SK-N-SH treated with all-trans-retinoic acid at 6 μM for 48 hours (cell line): ENCODE measurements around the gene LRRC4C.

Experiments used
- ATAC-seq: fragments of 200-7000 bp; cut with Tn5 transposase; 3 replicates; pipeline ENCODE4 v1.9.1; 2020; ENCODE audit warnings: mild to moderate bottlenecking, moderate library complexity
- ARNTL ChIP-seq: fragments of 450-650 bp; formaldehyde crosslinking; IDR thresholded peaks from 2 replicates; pipeline ENCODE4 v1.5.0; 2020; ENCODE audit warnings: low read depth, mild to moderate bottlenecking, moderate library complexity, borderline replicate concordance
- CSDC2 ChIP-seq: fragments of 250-450 bp; sonication (Bioruptor Pico); IDR thresholded peaks from 2 replicates; pipeline ENCODE4 v1.5.0; 2020; ENCODE audit warnings: mild to moderate bottlenecking, moderate library complexity
- ISL1 ChIP-seq: fragments of 250-450 bp; sonication (Bioruptor Pico); IDR thresholded peaks from 2 replicates; pipeline ENCODE4 v2.1.2; 2022; ENCODE audit warnings: mild to moderate bottlenecking, moderate library complexity
- OSR1 ChIP-seq: fragments of 250-450 bp; sonication (Bioruptor Pico); IDR thresholded peaks from 2 replicates; pipeline ENCODE4 v1.8.0; 2022; ENCODE audit warnings: moderate library complexity, mild to moderate bottlenecking, inconsistent platforms
- PPARA ChIP-seq: fragments of 250-450 bp; sonication (Bioruptor Pico); IDR thresholded peaks from 2 replicates; pipeline ENCODE4 v1.5.0; 2020; ENCODE audit warnings: mild to moderate bottlenecking, borderline replicate concordance
- RARB ChIP-seq: fragments of 250-450 bp; sonication (Bioruptor Pico); IDR thresholded peaks from 2 replicates; pipeline ENCODE4 v1.8.0; 2021; ENCODE audit warnings: mild to moderate bottlenecking, moderate library complexity
- SNAI2 ChIP-seq: fragments of 250-450 bp; sonication (Bioruptor Pico); IDR thresholded peaks from 2 replicates; pipeline ENCODE4 v1.5.0; 2020; ENCODE audit warnings: mild to moderate bottlenecking, moderate library complexity
- TCF4 ChIP-seq: fragments of 250-450 bp; sonication (Bioruptor Pico); IDR thresholded peaks from 2 replicates; pipeline ENCODE4 v1.8.0; 2021; ENCODE audit warnings: mild to moderate bottlenecking, moderate library complexity, borderline replicate concordance
- TOX ChIP-seq: fragments of 250-450 bp; sonication (Bioruptor Pico); IDR thresholded peaks from 2 replicates; pipeline ENCODE4 v1.8.0; 2021; ENCODE audit warnings: mild to moderate bottlenecking, moderate library complexity, borderline replicate concordance
- ZFP3 ChIP-seq: fragments of 250-450 bp; sonication (Bioruptor Pico); IDR thresholded peaks from 2 replicates; pipeline ENCODE4 v1.5.0; 2020; ENCODE audit warnings: mild to moderate bottlenecking, moderate library complexity
- ZNF565 ChIP-seq: fragments of 450-650 bp; formaldehyde crosslinking; conservative IDR thresholded peaks from 2 replicates; pipeline ENCODE4 v1.5.0; 2020; ENCODE audit warnings: low read depth, mild to moderate bottlenecking, moderate library complexity
- ZNF70 ChIP-seq: fragments of 450-650 bp; formaldehyde crosslinking; IDR thresholded peaks from 2 replicates; pipeline ENCODE4 v1.5.0; 2020; ENCODE audit warnings: mild to moderate bottlenecking, moderate library complexity
- TF ChIP-seq, protein P1 (sequence below): fragments of 250-450 bp; sonication (Bioruptor Pico); IDR thresholded peaks from 2 replicates; pipeline ENCODE4 v1.8.0; 2021; ENCODE audit warnings: low read depth, mild to moderate bottlenecking, moderate library complexity, borderline replicate concordance
- TF ChIP-seq, protein P2 (sequence below): fragments of 250-450 bp; sonication (Bioruptor Pico); IDR thresholded peaks from 2 replicates; pipeline ENCODE4 v1.5.1; 2020; ENCODE audit warnings: low read depth, mild to moderate bottlenecking, moderate library complexity
- TF ChIP-seq, protein P3 (sequence below): fragments of 250-450 bp; sonication (Bioruptor Pico); IDR thresholded peaks from 2 replicates; pipeline ENCODE4 v1.5.1; 2021; ENCODE audit warnings: mild to moderate bottlenecking, moderate library complexity
- TF ChIP-seq, protein P4 (sequence below): fragments of 250-450 bp; sonication (Bioruptor Pico); IDR thresholded peaks from 2 replicates; pipeline ENCODE4 v1.8.0; 2020; ENCODE audit warnings: mild to moderate bottlenecking, moderate library complexity, borderline replicate concordance
- TF ChIP-seq, protein P5 (sequence below): fragments of 250-450 bp; sonication (Bioruptor Pico); IDR thresholded peaks from 2 replicates; pipeline ENCODE4 v1.5.0; 2020; ENCODE audit warnings: mild to moderate bottlenecking, moderate library complexity

Gene LRRC4C

DNA sequence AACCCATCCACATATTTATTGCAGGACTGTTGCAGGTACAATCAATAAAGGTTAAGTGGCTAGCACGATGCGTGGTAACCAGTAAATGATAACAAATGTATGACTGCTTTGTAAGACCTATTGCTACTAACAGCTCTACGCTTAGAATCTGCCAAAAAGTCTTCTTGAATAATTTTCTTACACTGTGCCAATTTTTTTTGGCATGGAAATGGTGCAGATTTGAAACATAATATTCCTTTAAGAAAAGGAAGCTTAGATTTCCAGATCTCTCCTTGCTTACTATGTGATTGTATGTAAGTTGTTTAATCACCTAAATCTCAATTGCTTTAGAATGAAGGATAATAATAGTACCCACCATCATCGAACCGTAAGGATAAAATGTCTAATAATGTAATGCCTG, 192.0 kb downstream of the LRRC4C start:
- TF ChIP-seq, protein P1, sequence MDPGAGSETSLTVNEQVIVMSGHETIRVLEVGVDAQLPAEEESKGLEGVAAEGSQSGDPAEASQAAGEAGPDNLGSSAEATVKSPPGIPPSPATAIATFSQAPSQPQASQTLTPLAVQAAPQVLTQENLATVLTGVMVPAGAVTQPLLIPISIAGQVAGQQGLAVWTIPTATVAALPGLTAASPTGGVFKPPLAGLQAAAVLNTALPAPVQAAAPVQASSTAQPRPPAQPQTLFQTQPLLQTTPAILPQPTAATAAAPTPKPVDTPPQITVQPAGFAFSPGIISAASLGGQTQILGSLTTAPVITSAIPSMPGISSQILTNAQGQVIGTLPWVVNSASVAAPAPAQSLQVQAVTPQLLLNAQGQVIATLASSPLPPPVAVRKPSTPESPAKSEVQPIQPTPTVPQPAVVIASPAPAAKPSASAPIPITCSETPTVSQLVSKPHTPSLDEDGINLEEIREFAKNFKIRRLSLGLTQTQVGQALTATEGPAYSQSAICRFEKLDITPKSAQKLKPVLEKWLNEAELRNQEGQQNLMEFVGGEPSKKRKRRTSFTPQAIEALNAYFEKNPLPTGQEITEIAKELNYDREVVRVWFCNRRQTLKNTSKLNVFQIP, result no peak
- TF ChIP-seq ZFP3 (CRISPR knock-in tag) (no peak), CSDC2 (CRISPR knock-in tag) (no peak), ARNTL (CRISPR knock-in tag) (no peak)
- TF ChIP-seq, protein P2, sequence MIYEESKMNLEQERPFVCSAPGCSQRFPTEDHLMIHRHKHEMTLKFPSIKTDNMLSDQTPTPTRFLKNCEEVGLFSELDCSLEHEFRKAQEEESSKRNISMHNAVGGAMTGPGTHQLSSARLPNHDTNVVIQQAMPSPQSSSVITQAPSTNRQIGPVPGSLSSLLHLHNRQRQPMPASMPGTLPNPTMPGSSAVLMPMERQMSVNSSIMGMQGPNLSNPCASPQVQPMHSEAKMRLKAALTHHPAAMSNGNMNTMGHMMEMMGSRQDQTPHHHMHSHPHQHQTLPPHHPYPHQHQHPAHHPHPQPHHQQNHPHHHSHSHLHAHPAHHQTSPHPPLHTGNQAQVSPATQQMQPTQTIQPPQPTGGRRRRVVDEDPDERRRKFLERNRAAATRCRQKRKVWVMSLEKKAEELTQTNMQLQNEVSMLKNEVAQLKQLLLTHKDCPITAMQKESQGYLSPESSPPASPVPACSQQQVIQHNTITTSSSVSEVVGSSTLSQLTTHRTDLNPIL, result no peak
- ATAC-seq, result no peak

DNA sequence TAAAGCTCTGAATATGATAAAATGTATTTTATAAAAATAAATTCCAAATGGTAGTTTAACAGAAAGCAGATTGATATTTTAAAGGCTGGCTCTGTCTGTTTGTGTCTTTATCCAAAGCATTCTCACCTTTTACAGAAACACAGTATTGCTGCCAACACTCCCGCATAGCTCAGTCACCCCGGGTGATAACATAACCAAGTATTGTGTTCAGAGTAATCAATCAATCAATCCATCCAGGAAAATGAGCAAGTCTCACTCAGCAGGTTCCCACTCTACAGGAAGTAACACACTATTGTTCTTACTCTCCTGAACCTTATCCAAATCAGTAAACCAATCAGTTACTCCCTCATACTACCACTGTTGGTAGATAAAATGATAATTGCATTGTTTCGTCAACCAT, 203.4 kb downstream of the LRRC4C start:
- ATAC-seq, result no peak
- TF ChIP-seq, protein P1, result no peak
- TF ChIP-seq CSDC2 (CRISPR knock-in tag) (no peak), ZFP3 (CRISPR knock-in tag) (no peak), TCF4 (CRISPR knock-in tag) (no peak)
- TF ChIP-seq, protein P2, result no peak

DNA sequence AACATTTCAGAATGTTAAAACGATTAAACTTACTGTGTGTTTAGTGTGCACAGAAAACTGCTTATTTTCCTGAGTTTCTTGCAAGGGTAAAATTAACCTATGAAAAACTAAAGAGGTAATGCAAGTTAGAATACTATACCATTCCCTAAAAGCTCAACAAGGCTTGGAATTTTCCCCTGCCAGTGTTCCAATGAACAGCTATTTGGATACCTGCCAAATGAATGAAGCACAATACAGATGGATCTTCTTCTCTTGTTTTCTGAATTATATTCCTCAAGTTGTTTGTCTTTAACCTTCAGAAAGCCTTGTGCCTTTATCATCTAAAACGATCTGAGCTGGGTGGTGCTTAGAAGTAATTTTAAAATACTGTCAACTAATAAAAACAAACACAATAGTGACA, 204.5 kb downstream of the LRRC4C start:
- ATAC-seq, result no peak
- TF ChIP-seq ARNTL (CRISPR knock-in tag), result no peak
- TF ChIP-seq, protein P3, sequence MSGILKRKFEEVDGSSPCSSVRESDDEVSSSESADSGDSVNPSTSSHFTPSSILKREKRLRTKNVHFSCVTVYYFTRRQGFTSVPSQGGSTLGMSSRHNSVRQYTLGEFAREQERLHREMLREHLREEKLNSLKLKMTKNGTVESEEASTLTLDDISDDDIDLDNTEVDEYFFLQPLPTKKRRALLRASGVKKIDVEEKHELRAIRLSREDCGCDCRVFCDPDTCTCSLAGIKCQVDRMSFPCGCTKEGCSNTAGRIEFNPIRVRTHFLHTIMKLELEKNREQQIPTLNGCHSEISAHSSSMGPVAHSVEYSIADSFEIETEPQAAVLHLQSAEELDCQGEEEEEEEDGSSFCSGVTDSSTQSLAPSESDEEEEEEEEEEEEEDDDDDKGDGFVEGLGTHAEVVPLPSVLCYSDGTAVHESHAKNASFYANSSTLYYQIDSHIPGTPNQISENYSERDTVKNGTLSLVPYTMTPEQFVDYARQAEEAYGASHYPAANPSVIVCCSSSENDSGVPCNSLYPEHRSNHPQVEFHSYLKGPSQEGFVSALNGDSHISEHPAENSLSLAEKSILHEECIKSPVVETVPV (CRISPR knock-in tag), result no peak
- no peak for TF ChIP-seq ISL1
- TF ChIP-seq RARB, result no peak
- TF ChIP-seq TOX (CRISPR knock-in tag), result no peak
- TF ChIP-seq, protein P2, result no peak
- TF ChIP-seq, protein P4, sequence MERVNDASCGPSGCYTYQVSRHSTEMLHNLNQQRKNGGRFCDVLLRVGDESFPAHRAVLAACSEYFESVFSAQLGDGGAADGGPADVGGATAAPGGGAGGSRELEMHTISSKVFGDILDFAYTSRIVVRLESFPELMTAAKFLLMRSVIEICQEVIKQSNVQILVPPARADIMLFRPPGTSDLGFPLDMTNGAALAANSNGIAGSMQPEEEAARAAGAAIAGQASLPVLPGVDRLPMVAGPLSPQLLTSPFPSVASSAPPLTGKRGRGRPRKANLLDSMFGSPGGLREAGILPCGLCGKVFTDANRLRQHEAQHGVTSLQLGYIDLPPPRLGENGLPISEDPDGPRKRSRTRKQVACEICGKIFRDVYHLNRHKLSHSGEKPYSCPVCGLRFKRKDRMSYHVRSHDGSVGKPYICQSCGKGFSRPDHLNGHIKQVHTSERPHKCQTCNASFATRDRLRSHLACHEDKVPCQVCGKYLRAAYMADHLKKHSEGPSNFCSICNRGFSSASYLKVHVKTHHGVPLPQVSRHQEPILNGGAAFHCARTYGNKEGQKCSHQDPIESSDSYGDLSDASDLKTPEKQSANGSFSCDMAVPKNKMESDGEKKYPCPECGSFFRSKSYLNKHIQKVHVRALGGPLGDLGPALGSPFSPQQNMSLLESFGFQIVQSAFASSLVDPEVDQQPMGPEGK, result no peak
- TF ChIP-seq ZNF70 (CRISPR knock-in tag), result no peak
- TF ChIP-seq PPARA (CRISPR knock-in tag), result no peak

DNA sequence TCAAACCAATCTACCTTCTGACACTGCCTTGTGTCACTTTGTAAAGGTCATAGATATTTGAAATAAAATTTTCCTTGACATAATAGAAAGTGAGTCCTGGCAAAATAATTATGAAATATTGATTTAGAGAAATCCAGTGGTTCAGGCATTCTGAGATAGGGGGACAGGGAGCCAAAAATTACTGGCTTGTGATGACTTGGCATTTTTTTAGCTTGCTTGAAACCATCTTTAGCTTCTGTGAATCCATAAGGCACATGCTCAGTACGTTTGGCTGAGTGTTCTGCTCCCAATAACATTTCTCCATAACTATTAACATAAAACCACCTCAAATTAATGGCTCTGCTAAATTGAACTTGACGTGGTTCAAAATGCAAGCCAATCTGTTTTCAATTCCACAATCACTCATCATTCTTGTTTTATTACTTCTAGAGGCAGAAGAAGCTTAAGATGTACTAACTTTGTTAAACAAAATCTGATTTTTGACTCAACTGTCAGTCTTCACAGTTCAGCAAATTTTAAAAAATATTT, 209.0 kb downstream of the LRRC4C start:
- no peak for ATAC-seq
- TF ChIP-seq, protein P5, sequence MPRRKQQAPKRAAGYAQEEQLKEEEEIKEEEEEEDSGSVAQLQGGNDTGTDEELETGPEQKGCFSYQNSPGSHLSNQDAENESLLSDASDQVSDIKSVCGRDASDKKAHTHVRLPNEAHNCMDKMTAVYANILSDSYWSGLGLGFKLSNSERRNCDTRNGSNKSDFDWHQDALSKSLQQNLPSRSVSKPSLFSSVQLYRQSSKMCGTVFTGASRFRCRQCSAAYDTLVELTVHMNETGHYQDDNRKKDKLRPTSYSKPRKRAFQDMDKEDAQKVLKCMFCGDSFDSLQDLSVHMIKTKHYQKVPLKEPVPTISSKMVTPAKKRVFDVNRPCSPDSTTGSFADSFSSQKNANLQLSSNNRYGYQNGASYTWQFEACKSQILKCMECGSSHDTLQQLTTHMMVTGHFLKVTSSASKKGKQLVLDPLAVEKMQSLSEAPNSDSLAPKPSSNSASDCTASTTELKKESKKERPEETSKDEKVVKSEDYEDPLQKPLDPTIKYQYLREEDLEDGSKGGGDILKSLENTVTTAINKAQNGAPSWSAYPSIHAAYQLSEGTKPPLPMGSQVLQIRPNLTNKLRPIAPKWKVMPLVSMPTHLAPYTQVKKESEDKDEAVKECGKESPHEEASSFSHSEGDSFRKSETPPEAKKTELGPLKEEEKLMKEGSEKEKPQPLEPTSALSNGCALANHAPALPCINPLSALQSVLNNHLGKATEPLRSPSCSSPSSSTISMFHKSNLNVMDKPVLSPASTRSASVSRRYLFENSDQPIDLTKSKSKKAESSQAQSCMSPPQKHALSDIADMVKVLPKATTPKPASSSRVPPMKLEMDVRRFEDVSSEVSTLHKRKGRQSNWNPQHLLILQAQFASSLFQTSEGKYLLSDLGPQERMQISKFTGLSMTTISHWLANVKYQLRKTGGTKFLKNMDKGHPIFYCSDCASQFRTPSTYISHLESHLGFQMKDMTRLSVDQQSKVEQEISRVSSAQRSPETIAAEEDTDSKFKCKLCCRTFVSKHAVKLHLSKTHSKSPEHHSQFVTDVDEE (CRISPR knock-in tag), result no peak
- no peak for TF ChIP-seq TCF4 (CRISPR knock-in tag)
- no peak for TF ChIP-seq ARNTL (CRISPR knock-in tag)
- no peak for TF ChIP-seq ZNF70 (CRISPR knock-in tag)
- no peak for TF ChIP-seq SNAI2 (CRISPR knock-in tag)
- no peak for TF ChIP-seq PPARA (CRISPR knock-in tag)
- no peak for TF ChIP-seq ZNF565 (CRISPR knock-in tag)
- TF ChIP-seq, protein P4, result no peak
- TF ChIP-seq OSR1 (CRISPR knock-in tag), result no peak
- TF ChIP-seq, protein P2, result no peak
- no peak for TF ChIP-seq CSDC2 (CRISPR knock-in tag)
